ENCODE measurements around the gene RPL27. TPM values are rescaled to one million over a fixed set of nuclear protein-coding genes. Genes with fewer than 3 reads are reported as not detected.

Gene RPL27
- total and polyA plus RNA-seq, 2 of the 8 experiments (the other 6 are each of a cell fraction or from before 2014, with no cell fraction given), result 1,415 to 3,779 TPM

- Histone ChIP-seq H4K5ac (ENCODE audit: insufficient read length, low read depth, low read length) (no peak overlapping the region), H3K27me3 (replicated peaks in 1 of 4; ENCODE audit: control insufficient read depth in 3 of 4, extremely low read depth in 1 of 4, insufficient read depth in 3 of 4, low read length in 3 of 4) (no peaks in the 10 kb centered on the region), H4K8ac (ENCODE audit: extremely low read depth, insufficient read depth, low read length) (no peak overlapping the region; the same call in 1 of the 2 replicates), H3K27ac (ENCODE audit: low read depth, low read length) (no peak overlapping the region), H3K18ac (ENCODE audit: extremely low read depth, low read length) (no peak overlapping the region), H3K79me2 (ENCODE audit: control insufficient read depth in 1 of 2, insufficient read depth in 2 of 2, low read length in 2 of 2) (peaks cover 0 to 15% of the 10 kb centered on the region in 2 experiments; a peak in 2 of 4 replicates), H3K79me1 (ENCODE audit: low read depth, low read length) (peaks cover 10% of the 10 kb centered on the region; the same call in 1 of the 2 replicates), H2BK120ac (replicated peaks; ENCODE audit: low read depth, low read length) (no peak overlapping the region), H3K23me2 (ENCODE audit: low read depth, low read length) (no peaks in the 10 kb centered on the region; the same call in 1 of the 2 replicates), H3K4ac (replicated peaks; ENCODE audit: insufficient read length, low read depth, low read length) (no peak overlapping the region), H3K4me3 (ENCODE audit: extremely low read depth in 1 of 4, insufficient read depth in 2 of 4, low read depth in 3 of 4, low read length in 4 of 4) (no peak overlapping the region), H3K4me2 (ENCODE audit: insufficient read depth in 1 of 2, low read depth in 2 of 2, low read length in 2 of 2) (no peak overlapping the region), H3K4me1 (replicated peaks in 1 of 4; ENCODE audit: control insufficient read depth in 3 of 4, insufficient read depth in 4 of 4, low read length in 3 of 4) (peaks cover 2 to 9% (median 4%) of the 10 kb centered on the region in 4 experiments; a peak in 6 of 7 replicates), H2AK5ac (ENCODE audit: low read depth, low read length) (no peak overlapping the region), H2BK5ac (ENCODE audit: low read depth, low read length) (0 out of 2 replicates have a peak overlapping the region, but pooled peaks have one; percentile 44), H3K36me3 (ENCODE audit: control insufficient read depth in 2 of 4, insufficient read depth in 4 of 4, low read length in 3 of 4) (peaks cover 6 to 35% (median 12%) of the 10 kb centered on the region in 4 experiments; a peak in 7 of 8 replicates), H3K9me3 (ENCODE audit: insufficient read depth in 2 of 2, low read depth in 1 of 2, low read length in 1 of 2) (no peaks in the 10 kb centered on the region), H4K91ac (replicated peaks; ENCODE audit: insufficient read length, low read length) (no peak overlapping the region), H2BK12ac (ENCODE audit: low read depth, low read length) (no peak overlapping the region), H2BK15ac (ENCODE audit: low read length) (no peak overlapping the region), H2BK20ac (ENCODE audit: low read length) (no peak overlapping the region), H3K9ac (replicated peaks in 1 of 4; ENCODE audit: extremely low read depth in 1 of 4, low read depth in 3 of 4, low read length in 3 of 4) (no peak overlapping the region), H3K14ac (ENCODE audit: insufficient read length) (no peak overlapping the region), H3K23ac (ENCODE audit: insufficient read length) (no peak overlapping the region), H3K56ac (replicated peaks; ENCODE audit: insufficient read length, low read depth, low read length) (no peak overlapping the region), H2AFZ (ENCODE audit: low read length) (no peak overlapping the region), H4K20me1 (replicated peaks in 1 of 2; ENCODE audit: control insufficient read depth in 1 of 2, insufficient read depth in 2 of 2, low read length in 2 of 2) (peaks cover 12% of the 10 kb centered on the region in 2 experiments)
- no peak for DNase-seq (ENCODE audit: low read depth in 1 of 2, low spot score in 2 of 2)
- POLR2A ChIA-PET (ENCODE audit: partially characterized antibody), result interaction anchor here (1.0 to 7.5 kb wide), 9 partner anchors 8 to 301 kb away, joined by 3 to 104 read pairs (median 4); partner anchors contain the start of genes IFI35, RPL27, TMEM106A and VAT1
- TF ChIP-seq CREB1 (IDR thresholded peaks at IDR 0.05) (no peak), TCF12 (IDR thresholded peaks at IDR 0.05; ENCODE audit: low read depth, low read length) (no peak), JUN (IDR thresholded peaks at IDR 0.05; ENCODE audit: low read depth, low read length) (no peak), HDAC6 (IDR thresholded peaks at IDR 0.05; ENCODE audit: low read depth, low read length) (no peak), KDM4A (IDR thresholded peaks at IDR 0.05; ENCODE audit: low read depth, low read length, severe bottlenecking) (no peak)
- no peak for FAIRE-seq
- CTCF ChIA-PET (ENCODE audit: partially characterized antibody), result interaction anchor here (0.5 to 1.3 kb wide), 5 partner anchors 8 to 257 kb away, joined by 3 read pairs; no protein-coding TSS in a partner anchor
- 92% methylated on average over 12 of the region's 12 CpGs; no CpG with 5 or more reads in 1 of the 2 experiments for WGBS, 2 experiments (ENCODE audit: extremely low coverage in 1 of 2, insufficient coverage in 1 of 2, insufficient read length in 1 of 2, insufficient replicate concordance in 2 of 2, low coverage in 1 of 2, low lambda C conversion rate in 2 of 2, missing lambda C conversion rate in 1 of 2)
Observed at GRCh38 chr17:43014020-43014648, 15.9 kb downstream of the RPL27 start.

Measured in H1 (cell line).